Amniotic stem cell (primary cell): ENCODE measurements around the gene NHP2.
"Not testable (repeated sequence)": the region's sequence is repeated elsewhere in the genome, so short reads cannot be mapped to it uniquely, and the experiment has no call there.

Source experiments
- DNase-seq: peaks from one replicate; lab custom pipeline; 2025; lab: John Stamatoyannopoulos, UW

The NHP2 gene

GRCh38 chr5:178130576-178131445 is 22.9 kb downstream of the NHP2 start, which contains the start of gene RMND5B:
TSS of gene RMND5B (plus strand) at chr5:178131014. CDS start at chr5:178138120, 7,106 bp downstream.
- DNase-seq = peak; percentile 49

- DNase-seq = not testable (repeated sequence)
These were observed 23.5 kb downstream of the NHP2 start for GRCh38 chr5:178130234-178130575.

- DNase-seq = no peak
These were observed 24.4 kb downstream of the NHP2 start for GRCh38 chr5:178129296-178129695.

GRCh38 chr5:178127300-178128009 is 26.2 kb downstream of the NHP2 start:
- not testable (repeated sequence) for DNase-seq

GRCh38 chr5:178126556-178126955 is 27.1 kb downstream of the NHP2 start:
- no peak for DNase-seq

- no peak for DNase-seq
These were observed 28.3 kb downstream of the NHP2 start for GRCh38 chr5:178125253-178125906.

- DNase-seq = no peak
These were observed 29.4 kb downstream of the NHP2 start for GRCh38 chr5:178123966-178124925.

GRCh38 chr5:178123094-178123965 is 30.4 kb downstream of the NHP2 start:
- DNase-seq = no peak

GRCh38 chr5:178122346-178122745 is 31.3 kb downstream of the NHP2 start:
- no peak for DNase-seq

- DNase-seq = no peak
These were observed 32.1 kb downstream of the NHP2 start for GRCh38 chr5:178121391-178122276.

- DNase-seq = no peak
These were observed 32.9 kb downstream of the NHP2 start for GRCh38 chr5:178120607-178121357.

- no peak for DNase-seq
These were observed 33.6 kb downstream of the NHP2 start for GRCh38 chr5:178119915-178120606.

GRCh38 chr5:178117923-178118701 is 35.6 kb downstream of the NHP2 start:
- no peak for DNase-seq

- no peak for DNase-seq
These were observed 37.4 kb downstream of the NHP2 start for GRCh38 chr5:178116143-178116885.

GRCh38 chr5:178115814-178116142 is 37.9 kb downstream of the NHP2 start:
- no peak for DNase-seq

GRCh38 chr5:178115136-178115813 is 38.4 kb downstream of the NHP2 start:
- no peak for DNase-seq
